Right forelimb (tissue), 1 donor: Measurements from ENCODE around the gene PHGDH.

Experiments
- DNase-seq: peaks from one replicate; pipeline ENCODE4 v3.0.0-alpha.2; 2018

Gene PHGDH

GRCh38 chr1:119732465-119733168 is 20.9 kb downstream of the PHGDH start:
- no peak for DNase-seq

DNA sequence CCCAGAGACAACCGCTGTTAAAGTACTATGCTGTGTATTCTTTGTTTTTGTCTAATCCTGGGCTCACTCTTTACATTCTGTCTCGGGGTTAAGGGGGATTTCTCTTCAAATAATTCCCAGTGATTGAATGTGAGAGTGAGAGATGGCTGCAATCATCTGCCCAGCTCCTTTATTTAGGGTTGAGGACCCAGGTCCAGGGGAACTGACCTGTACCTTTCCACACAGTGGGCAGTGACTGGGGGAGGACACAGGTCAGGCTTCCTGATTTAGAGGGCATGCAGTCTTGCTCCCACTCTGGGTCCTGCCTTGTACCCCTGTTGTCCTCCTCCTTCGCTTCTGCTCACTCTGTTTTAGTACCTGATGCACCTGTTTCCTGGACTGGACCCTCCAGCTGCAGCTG is 22.0 kb downstream of the PHGDH start:
- no peak for DNase-seq

DNA sequence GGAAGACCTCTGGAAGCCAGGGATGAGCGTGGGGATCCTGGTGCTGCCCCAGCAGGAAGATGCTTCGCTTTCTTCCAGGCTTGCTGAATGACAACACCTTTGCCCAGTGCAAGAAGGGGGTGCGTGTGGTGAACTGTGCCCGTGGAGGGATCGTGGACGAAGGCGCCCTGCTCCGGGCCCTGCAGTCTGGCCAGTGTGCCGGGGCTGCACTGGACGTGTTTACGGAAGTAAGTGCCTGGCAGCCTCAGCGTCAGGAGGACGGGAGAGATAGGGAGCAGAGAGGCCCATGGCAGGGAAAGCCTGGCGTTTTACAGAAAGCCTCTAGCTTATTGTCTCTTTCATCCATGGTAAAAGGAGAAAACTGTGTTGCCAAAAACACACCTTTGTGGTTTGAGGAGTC is 23.5 kb downstream of the PHGDH start:
- DNase-seq, result no peak

DNA sequence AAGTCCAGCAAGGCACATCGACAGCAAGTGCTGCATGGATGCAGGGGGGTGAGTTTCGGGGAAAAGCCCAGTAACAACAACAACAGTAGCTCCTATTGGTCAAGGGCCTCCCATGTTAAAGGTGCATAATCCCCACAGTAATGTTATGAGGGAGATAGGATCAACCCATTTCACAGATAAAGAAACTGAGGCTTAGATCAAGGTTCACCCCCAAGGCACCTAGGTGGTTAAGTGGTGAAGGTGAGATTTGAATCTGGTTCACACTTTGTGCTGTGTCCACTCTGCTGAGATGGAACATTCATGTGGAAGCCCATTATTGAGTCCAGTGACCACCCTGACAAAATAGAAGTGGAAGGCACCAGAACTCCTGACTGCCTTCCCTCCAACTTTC is 24.9 kb downstream of the PHGDH start:
- no peak for DNase-seq

- no peak for DNase-seq
Observed at GRCh38 chr1:119737040-119737682, 25.4 kb downstream of the PHGDH start.

DNA sequence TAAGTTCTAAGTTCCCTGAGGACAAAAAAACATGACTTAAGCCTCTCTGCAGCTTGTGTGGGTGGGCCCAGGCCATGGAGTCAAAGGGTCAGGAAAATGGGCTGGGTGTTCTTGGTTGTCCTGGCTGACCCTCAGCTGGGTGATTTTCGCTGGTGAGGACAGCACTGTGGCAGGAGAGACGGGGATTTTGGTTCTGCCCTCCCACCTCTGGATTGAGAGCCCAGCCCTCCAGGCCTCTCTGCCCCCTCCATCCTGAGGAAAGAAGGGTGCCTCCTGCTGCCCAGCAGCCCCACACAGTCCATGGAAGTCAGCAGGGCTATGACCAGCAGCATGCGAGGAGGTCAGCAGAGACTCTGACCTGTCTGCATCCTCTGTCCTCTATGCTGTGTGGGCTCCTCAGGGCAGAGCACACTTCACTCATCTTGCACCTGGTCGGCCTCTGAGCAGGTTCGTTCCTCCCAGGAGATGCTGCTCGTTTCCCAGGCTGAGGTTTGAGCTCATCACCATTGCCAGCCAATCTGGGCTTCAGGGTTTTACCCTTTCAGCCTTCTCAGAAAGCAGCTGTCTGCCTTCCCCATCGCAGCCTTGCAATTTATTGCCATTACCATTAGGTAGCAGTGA is 26.5 kb downstream of the PHGDH start:
- DNase-seq, result no peak

GRCh38 chr1:119739150-119739549 is 27.4 kb downstream of the PHGDH start:
- DNase-seq, result no peak

DNA sequence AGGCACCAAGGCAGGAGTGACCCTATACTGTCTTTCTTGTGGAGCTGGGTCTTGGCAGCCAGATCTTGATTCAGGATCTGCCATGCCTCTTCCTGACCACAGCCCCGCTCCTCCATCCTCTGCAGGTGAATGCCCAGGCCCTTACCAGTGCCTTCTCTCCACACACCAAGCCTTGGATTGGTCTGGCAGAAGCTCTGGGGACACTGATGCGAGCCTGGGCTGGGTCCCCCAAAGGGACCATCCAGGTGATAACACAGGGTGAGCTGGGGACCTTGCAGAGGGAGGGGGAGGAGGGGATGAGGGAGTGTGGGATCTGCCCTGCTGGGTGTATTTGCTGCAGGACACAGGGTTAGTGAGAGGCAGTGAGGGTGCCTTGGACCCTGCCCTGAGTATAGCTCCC is 28.5 kb downstream of the PHGDH start:
- DNase-seq, result no peak

GRCh38 chr1:119740896-119741780 is 29.4 kb downstream of the PHGDH start:
- no peak for DNase-seq

- DNase-seq, result no peak
Observed at GRCh38 chr1:119742202-119742601, 30.5 kb downstream of the PHGDH start.

DNA sequence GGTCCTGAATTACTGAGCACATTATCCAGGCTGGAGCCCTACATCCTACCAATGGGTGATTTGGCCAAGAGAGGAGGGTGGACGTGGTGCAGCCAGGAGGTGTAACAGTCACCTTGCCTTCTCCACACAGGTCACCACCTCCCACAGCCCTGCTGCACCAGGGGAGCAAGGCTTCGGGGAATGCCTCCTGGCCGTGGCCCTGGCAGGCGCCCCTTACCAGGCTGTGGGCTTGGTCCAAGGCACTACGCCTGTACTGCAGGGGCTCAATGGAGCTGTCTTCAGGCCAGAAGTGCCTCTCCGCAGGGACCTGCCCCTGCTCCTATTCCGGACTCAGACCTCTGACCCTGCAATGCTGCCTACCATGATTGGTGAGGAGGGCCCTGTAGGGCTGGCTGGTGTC is 30.9 kb downstream of the PHGDH start:
- DNase-seq, result no peak

- DNase-seq, result no peak
Observed at GRCh38 chr1:119743308-119743707, 31.6 kb downstream of the PHGDH start.

GRCh38 chr1:119743776-119744597 is 32.3 kb downstream of the PHGDH start:
- peak; percentile 71 for DNase-seq

DNA sequence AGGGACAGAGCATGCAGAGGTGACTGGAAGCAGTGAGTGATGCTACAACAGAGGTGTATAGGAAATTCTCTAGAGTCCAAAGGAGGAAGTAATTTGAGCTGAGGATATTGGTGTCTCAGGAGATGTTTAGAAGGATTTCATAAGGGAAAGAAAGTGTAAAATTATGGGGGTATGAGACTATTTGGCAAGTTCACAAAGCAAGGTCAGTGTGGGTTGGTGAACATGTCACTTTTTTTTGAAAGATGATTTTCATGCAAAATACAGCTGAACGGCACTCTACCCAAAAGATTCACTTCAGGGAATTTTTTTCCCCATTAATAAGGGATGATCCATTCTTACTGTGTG is 32.8 kb downstream of the PHGDH start:
- no peak for DNase-seq

DNA sequence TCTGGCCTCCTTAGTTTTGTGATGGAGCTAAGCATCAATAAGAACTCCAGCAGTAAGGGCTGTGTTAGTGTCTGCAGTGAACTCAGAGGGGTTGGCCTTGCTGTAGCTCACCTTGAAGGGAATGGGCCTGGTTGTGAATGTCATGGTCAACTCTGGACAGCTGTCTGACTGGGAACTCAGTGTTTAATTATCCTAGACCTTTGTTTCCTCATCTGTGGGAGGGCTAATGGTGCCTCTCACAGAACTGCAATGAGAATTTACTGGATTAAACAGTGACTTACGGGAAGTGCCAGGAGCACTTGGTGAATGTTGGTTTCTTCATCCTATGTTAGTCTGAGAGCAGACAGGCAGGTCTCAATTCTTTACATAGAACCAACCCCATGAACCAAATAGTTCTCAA is 33.3 kb downstream of the PHGDH start:
- no peak for DNase-seq

DNA sequence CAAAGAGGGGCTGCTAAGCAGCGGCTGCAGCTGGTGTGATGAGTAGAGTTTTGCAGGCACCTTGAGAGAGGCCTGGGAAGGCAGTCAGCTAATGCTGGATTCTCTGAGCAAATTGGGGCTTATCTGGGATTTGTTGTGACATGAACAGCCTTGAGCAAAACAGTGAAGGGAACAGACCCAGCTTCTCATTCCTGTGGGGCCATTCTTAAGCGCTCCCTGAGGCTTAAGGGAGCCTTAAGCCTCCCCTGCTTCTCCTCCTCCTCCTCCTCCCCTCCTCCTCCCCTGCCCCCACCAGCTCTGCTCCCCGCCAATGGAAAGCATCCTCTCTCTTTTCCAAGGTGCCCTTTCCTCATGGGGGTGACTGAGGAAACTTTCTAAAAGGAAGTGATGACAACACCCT is 35.7 kb downstream of the PHGDH start:
- no peak for DNase-seq

- no peak for DNase-seq
Observed at GRCh38 chr1:119748040-119748439, 36.3 kb downstream of the PHGDH start.

- DNase-seq, result no peak
Observed at GRCh38 chr1:119752592-119752991, 40.9 kb downstream of the PHGDH start.

DNA sequence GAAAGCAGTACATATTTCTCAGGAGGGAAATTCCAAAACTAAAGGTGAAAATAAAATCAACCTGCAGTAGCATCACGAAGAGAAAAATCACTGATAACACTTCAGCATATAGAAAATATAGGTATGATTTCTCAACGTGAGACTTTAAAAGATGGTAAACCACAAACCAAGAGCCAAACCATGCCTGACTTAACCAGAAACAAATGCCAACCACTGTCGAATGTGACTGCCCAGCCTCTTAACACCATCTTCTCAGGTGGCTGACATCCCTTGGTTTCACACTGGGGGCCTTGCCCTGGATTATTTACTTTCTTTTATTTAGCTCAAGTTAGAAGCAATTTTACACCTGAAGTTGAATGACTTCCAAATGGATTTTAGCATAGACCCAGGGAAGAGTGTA is 46.9 kb downstream of the PHGDH start:
- no peak for DNase-seq

DNA sequence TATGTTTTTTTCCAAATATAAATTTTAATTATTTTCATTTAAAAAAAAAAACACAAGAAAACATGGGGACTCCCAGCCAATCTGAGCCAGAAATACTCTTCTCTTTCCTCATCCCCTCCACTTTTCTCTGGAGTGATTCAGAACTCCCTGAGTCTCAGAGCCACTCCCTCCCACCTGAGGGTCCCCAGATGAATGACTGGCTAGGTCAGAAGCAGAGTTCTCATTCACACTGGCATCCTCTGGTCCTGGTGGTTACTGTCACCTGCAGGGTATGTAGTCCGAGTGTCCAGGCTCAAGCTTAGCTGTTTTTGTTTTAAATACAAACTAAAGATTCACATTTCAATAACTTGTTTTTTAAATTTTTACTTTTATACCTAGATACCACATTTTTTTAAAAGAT is 50.7 kb downstream of the PHGDH start:
- no peak for DNase-seq

GRCh38 chr1:119762953-119763352 is 51.2 kb downstream of the PHGDH start:
- DNase-seq, result no peak

- no peak for DNase-seq
Observed at GRCh38 chr1:119764220-119764619, 52.5 kb downstream of the PHGDH start.

DNA sequence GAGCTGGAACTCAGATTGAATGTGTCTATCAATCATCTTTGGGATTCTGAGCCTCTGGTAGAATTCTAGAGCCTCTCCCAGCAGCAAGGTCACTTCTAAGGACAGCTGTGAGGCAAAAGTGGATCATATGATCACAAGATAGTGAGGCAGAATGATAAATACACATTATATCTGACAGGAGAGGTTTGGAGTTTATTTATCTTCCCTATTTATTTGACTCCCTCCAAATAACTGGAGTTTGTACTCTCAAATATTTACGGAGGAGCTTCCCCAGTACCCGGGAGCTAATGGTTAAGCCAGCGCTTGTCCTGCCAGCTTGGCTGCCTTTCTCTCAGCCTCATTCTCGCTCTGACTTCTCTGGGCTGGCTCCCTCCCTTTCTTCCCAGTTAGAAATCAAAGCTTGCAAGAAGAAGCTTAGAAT is 54.6 kb downstream of the PHGDH start:
- no peak for DNase-seq
